Measurements from ENCODE around the gene EPSTI1.

DNA sequence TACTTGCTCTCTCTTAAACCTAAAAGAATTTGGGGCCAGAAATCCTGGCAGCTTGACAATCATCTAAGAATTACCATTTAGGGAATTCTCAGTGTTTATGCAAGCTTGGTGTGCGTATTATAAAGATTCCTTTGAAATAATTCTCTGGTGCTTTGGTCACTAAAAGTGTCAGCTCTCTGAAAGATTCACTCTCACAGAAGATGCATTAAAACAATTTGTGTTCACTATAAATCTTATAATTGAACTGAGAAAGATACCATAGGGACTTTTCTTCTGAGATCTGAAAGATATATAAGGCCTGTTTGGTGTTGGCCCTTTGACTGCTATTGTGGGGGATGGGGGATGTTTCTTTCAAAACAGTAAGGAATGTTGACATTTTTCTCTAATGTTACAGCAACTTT lies 27.3 kb downstream of the EPSTI1 start:
- TF ChIP-seq, protein P1, sequence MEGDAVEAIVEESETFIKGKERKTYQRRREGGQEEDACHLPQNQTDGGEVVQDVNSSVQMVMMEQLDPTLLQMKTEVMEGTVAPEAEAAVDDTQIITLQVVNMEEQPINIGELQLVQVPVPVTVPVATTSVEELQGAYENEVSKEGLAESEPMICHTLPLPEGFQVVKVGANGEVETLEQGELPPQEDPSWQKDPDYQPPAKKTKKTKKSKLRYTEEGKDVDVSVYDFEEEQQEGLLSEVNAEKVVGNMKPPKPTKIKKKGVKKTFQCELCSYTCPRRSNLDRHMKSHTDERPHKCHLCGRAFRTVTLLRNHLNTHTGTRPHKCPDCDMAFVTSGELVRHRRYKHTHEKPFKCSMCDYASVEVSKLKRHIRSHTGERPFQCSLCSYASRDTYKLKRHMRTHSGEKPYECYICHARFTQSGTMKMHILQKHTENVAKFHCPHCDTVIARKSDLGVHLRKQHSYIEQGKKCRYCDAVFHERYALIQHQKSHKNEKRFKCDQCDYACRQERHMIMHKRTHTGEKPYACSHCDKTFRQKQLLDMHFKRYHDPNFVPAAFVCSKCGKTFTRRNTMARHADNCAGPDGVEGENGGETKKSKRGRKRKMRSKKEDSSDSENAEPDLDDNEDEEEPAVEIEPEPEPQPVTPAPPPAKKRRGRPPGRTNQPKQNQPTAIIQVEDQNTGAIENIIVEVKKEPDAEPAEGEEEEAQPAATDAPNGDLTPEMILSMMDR (conservative IDR thresholded peaks at IDR 0.05; ENCODE audit: low read depth, low read length): no peak
- TF ChIP-seq EZH2 (IDR thresholded peaks at IDR 0.05; ENCODE audit: low read length, unreplicated experiment): no peak
- TF ChIP-seq EZH2phosphoT487 (IDR thresholded peaks at IDR 0.05; ENCODE audit: borderline replicate concordance, low read length): no peak

Data from PC-3 (cell line).